HS-5 (cell line): ENCODE data around the gene ABHD16A.
"Not testable (repeated sequence)": the region's sequence is repeated elsewhere in the genome, so short reads cannot be mapped to it uniquely, and the experiment has no call there.

Experiments
- DNase-seq: peaks from one replicate; pipeline ENCODE4 v3.0.0-alpha.2; 2012; ENCODE audit warnings: low read depth

ABHD16A gene

DNA sequence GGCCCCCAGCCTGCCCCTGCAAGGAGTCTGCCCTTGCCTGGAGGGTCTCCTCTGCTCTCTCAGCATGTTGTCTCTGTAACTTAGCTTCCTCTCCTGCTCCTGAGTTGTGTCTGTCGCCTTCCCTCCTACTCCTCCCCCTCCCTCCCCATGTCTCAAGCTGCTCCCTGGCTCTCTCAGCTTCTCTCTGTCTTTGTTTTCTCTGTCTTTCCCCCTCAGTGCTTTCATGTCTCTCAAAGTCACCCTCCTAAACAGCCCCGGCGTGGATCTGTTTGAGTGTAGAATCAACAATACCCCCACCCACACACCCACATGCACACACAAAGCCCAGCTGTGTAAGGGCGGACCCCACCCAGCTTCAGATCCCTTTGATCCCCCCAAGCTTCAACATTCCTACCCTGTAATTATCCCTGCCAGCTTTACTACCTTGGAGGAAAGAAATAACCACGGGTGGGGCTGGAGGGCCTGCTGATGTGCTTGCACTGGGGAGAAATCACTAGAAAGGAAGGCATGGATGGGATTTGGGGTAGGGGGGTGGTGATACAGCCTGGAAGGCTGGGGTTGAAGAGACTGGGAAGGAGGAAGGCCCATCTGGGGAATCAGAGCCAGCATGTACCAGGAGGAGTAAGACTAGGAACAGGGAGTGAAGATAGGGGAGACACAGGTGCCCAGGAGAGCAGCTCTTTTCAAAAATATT is 11.0 kb upstream of the ABHD16A start:
- no peak for DNase-seq

DNA sequence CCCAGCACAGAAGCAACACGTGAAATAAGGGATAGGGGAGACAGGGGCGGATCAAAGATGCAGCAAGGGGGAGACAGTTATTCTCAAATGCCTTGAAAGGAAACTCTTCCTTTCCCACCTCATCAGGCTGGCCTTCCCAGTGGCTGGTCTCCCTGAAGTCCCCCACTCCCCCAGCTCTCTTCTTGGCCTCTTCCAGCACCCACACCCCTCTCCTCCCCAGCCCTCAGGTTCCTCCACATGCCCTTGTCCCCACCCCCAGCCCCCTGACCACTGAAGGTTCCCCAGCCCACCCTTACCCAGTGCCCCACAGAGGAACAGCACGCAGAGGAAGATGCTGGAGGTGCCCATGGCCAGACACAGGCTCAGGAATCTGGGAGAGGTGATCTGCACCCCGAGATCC is 10.3 kb upstream of the ABHD16A start:
- DNase-seq: no peak

- no peak for DNase-seq
Measured at GRCh38 chr6:31712296-31712695, 9.2 kb upstream of the ABHD16A start.

- no peak for DNase-seq
Measured at GRCh38 chr6:31711233-31711632, 8.1 kb upstream of the ABHD16A start.

DNA sequence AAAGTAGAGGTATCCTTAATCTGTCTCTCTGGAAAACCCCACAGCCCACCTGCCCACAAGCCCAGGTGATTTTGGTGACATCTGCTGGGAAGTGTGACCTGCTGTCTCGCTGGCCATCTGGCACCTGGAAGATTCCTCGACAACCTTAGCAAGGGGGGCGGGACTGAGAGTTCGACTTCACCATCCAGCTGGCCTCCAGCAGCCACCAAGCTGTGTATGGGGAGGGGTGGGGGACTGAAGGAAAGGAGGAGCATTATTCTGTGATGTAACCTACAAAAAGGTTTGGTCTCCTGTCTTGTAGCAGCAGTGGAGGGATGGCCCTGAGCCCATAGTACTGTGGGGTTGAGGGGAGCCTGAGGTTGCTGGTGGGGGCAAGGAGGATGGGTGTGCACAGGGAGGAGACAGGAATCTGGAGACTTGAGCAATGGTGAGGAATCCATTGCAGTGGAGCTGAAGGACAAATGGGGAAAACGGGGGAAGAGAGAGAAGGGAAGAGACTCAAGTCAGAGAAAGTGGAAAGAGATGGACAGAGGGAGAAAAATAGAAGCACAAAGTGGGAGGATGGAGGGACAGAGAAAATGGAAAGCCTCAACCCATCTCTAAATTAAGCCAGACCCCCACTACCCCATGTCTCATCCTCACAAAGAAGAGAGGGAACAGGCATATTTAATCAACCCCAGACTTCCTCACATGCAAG is 7.5 kb upstream of the ABHD16A start:
- no peak for DNase-seq

DNA sequence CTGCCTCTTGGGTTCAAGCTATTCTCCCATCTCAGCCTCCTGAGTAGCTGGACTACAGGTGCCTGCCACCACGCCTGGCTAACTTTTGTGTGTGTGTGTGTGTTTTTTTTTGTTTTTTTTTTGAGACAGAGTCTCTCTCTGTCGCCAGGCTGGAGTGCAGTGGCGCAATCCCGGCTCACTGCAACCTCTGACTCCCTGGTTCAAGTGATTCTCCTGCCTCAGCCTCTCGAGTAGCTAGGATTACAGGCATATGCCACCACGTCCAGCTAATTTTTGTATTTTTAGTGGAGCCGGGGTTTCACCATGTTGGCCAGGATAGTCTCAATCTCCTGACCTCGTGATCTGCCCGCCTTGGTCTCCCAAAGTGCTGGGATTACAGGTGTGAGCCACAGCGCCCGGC is 6.0 kb upstream of the ABHD16A start:
- DNase-seq: not testable (repeated sequence)

DNA sequence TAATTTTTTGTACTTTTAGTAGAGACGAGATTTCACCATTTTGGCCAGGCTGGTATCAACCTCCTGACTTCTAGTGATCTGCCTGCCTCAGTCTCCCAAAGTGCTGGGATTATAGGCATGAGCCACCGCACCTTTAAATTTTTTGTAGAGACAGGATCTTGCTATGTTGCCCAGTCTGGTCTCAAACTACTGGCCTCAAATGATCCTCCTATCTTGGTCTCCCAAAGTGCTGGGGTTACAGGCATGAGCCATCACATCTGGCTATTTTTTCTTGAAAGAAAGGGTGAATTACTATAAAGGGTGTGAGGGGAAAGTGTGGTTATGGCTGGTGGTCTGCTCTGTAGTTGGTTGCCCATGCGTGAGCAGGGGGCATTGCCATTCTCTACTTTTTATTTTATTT is 5.1 kb upstream of the ABHD16A start:
- DNase-seq: no peak

GRCh38 chr6:31707701-31708100 is 4.6 kb upstream of the ABHD16A start:
- DNase-seq: no peak

DNA sequence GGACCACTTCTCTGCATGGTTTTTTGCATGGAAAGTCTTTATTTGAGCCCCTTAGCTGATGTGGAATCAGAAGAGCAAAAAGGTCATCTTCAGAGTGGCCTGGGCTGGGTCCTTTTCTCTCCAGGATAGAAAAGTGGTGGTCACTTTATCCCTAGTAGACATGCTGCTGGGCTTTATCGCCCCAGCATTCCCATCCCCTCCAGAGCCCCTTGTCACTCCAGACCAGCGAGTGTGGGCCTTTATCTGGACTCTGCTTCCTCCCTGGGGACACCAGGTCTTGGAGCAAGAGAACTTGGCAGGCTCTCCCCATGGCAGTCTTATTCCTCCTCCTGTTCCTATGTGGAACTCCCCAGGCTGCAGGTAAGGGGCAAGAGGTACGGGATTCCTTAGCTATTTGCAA is 3.5 kb upstream of the ABHD16A start, which contains the start of gene LY6G6F:
Gene LY6G6F (plus strand): TSS at position 268 of the 400 bp plus-strand sequence. CDS start 41 bp downstream, at position 309.
- no peak for DNase-seq

DNA sequence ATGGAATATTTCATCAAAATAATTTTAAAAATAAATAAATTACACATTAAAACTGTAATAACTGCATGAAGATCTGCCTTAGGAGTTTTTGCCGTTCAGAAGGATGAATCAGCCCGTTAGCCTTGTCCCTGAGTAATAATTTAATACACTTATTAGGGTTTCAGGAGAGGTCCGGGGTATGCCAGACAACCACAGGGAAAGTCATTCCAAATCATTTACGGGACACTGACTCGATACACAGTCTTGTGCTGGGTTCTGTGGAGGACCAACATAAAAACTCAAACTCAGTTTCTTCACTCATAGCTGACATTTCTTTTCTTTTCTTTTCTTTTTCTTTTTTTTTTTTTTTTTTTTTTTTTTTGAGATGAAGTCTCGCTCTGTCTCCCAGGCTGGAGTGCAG is 2.8 kb upstream of the ABHD16A start:
- DNase-seq: no peak

- DNase-seq: no peak
Measured at GRCh38 chr6:31702405-31702818, 712 bp downstream of the ABHD16A start.

DNA sequence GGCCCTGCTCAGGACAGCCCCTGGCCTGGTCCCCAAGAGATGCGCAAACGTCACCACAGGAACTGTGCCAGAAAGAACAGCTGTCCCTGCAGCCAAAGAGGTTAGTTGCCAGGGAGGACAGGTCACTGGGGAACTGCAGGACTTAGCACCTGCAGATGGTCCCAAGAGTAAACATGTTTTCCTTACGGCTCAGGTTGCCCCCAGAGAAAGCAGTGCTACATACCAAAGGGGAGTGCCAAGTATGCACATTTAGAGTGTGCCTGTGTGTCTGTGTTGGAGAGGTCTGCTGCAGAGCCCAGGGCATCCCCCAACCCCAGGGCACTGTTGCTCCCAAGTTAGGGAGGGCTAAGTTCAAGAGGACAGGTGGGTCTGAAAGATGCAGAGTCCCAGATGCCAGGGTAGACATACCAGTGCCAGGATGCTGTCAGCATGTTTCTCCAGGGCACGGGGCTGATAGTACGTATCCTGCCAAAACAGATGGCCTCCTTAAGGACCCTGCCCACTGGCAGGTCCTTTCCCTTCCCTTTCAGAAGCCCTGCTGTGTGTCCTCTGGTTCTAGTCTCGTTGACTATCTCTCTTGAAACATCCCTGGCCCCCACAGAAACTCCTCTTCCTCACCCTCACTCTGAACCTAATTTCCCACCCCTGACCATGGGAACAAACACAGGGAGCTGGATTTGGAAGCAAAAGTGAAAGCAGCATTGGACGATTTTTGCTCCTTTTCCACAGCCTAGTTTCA is 1.3 kb downstream of the ABHD16A start:
- DNase-seq: no peak

DNA sequence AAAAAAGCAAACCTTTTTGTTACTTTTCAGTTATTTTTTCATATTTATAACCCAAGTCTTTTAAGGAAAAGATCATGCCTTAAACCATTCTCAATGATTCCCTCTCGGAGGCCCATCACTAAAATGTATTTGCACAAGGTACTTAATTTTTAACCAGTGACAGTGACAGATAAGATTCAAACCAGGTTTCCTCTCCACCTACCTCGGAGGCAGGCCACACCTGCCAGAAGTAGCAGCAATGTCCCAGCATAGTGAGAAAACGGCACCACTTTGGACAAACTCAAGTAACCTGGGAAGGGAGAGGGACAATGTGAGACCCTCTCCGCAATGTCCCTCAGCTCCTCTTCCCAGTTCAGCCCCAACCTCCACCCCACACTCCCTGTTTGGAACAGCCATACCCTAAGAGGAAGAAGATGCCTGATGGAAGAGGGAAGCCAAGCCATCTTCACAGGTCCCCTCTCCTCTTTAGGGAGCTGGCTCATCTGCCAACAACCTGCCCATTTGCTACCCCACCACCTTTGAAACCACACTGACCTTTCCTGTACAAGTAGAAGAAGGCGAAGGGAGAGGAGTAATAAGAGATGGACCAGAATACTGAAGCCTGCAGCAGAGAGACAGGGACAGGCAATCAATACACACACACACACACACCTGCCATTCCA is 2.3 kb downstream of the ABHD16A start:
- no peak for DNase-seq

DNA sequence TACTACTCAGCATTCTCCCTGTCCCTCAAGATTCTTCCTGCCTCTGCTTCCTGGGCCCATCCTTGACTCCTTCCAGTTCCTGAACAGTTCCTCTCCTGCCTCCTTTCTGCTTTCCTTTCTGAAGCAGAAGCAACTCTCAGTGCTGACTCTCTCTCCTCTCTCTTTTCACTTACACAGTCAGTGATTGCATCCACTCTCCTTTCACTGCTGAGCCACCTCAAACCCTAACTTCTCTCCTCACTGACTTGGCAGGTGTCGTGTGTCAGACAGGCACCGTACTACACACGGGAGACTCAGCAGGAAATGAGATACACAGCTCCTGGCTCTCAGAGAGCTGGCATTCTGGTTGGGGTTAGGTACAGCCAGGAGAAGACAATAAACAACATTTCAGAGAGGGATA is 5.6 kb downstream of the ABHD16A start:
- no peak for DNase-seq

DNA sequence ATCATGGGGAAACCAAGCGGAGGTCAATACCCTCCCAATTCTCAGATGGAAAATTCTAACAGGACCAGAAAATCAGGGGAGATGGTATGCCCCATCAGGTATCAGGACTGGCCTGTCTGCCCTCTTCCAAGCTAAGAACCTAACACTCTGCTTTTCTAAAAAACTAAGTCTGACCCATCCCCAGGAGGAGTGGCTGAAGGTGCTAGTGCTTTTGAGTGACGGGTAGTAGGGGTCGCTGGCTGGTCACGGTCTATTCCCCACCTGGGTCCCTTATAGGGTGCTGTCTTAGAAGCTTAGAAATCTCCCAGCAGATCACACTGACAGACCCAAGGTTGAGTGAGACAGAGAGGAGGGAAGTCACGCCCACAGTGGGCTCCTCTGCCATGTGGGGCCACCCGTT is 9.6 kb downstream of the ABHD16A start:
- no peak for DNase-seq

DNA sequence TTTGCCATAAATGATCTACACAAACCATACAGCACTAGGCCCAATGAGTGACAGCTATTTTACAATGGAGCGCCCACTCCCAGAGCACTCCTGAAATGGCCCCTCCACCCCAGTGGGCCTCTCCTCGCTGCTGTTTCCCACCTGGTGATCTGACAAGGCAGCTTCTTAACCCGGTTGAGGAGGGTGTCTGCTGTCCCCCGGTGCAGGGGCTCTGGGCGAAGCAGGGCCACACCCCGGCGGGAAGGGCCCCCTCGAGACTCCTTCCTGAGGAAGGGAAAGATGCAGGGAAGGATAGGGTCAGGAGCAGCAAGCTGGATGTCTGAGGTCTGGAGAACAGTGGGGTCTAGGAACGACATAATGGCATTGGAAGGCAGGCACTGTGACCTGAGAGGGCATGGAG is 10.2 kb downstream of the ABHD16A start:
- DNase-seq: no peak

DNA sequence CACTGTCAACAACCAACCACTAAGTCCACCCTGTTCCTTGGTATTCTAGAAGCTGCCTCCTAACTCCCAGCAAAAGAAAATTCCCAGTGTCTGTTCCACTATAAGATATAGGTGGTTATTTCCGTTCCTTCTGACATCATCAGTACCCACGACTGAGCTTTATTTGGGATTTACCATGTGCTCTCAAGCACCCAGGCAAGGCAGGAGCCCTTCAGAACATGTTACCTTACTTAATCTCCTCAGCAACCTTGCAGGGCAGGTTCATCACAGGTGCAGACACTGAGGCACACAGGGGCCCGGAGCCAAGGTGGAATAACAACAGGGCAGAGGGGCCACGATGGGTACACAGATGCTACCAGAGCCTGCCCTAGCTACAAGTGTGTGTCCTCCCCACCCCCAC is 10.8 kb downstream of the ABHD16A start:
- no peak for DNase-seq

DNA sequence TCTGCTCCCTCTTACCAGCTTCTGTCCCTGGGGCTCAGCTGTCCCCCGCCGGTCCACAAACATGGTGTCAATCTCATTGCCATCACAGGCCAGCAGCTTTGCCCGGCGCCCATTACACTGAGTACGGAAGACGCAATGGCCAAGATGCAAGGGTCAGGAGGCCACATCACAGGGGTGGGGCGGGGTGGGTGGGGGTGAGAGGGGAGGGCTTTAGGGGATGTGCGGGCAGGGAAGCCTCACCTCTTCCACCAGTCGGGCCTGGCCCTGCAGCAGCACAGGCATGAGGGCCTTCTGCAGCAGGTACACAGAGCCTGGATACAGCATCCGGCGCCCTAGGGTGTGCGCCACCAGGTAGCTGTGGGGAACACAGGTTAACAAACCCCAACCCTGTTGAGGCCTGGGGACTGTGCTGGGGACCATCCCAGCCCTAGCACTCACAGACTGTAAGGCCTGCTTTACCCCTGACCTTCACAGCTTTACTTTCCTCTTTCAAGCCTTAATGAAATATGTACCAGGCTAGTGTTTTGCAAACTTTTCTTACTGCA is 11.5 kb downstream of the ABHD16A start:
- DNase-seq: no peak

DNA sequence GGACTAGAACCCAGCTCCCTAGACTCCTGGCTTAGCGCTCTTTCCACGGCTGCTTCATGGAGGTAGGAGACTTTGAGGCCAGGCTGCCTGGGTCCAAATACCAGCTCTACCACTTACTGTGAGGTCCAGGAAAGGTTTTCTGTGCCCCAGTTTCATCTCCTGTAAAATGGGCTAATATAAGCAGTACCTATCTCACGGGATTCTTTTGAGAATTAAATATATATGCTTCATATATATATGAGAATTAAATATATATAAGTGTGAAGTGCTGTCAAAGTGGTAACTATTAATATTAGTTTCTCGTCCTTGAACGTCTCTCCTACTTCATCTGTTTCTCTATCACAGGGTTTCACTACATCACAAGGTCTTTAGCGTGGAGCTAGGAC is 12.1 kb downstream of the ABHD16A start:
- DNase-seq: no peak

DNA sequence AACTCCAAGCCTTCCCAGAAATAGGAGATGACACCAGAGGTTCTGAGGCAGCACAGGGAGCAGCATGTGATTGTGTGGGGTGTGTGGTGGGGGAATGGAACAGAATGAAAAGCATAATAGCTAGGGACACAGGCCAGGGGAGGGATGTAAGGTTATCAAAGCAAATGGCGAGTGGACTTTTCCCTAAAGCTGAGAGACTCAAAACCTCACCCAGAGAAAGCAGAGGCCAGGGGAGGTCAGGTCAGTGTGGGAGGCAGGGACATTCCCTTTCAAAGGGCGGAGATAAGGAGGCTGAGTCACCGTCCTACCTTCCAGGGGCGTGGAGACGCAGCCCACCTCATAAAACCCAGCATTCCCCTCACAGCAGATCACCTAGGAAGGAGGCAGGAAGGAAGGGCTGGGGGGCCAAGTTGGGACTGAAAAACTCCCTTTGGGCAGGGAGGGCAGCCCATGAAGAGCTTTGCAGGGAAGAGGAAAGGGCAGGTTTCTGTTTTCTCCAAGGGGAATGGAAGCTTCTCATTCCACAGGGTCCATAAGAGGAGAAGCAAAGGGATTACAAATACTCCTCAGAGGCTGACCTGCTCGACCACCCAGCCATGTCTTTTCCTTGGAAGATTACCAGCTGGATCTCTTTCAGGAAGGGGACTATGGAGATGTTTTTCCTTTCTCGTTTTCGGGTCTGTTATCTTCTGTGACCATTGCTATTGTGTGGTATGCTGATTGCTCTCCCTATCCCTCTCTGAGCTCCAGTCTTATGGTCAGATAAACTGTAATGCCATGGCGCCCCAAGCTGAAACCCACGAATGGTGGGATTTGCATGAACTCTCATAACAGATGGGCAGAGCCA is 12.7 kb downstream of the ABHD16A start:
- DNase-seq: no peak
